ENCODE results near the gene BMP2K. TPM values are rescaled to one million over a fixed set of nuclear protein-coding genes. Genes with fewer than 3 reads are reported as not detected.

The BMP2K gene
- total and polyA plus RNA-seq, 2 experiments from 2014 or later = 8.2 to 32.5 TPM

- TF ChIP-seq ZNF331 (CRISPR knock-in tag; IDR thresholded peaks at IDR 0.05; ENCODE audit: low read depth) (no peak), NANOG (IDR thresholded peaks at IDR 0.05; ENCODE audit: borderline replicate concordance) (no peak)
Observed at GRCh38 chr4:78775303-78776078, 659 bp upstream of the BMP2K start (continued).

GRCh38 chr4:78776729-78777575, 802 bp downstream of the BMP2K start:
- peaks cover 7% of the 10 kb centered on the region; the same call in 1 of the 2 replicates for H3K27me3 ChIP-seq (ENCODE audit: insufficient read depth)
- H3K27ac Mint-ChIP-seq = peak overlapping the region; percentile 89
- H4K20me1 ChIP-seq (replicated peaks; ENCODE audit: insufficient read depth) = peaks cover 16% of the 10 kb centered on the region
- peaks cover 48% of the 10 kb centered on the region for H3K79me2 ChIP-seq (replicated peaks; ENCODE audit: insufficient read depth)
- H3K4me3 Mint-ChIP-seq = peak overlapping the region; percentile 97
- DNase-seq (ENCODE audit: low spot score) (peak; percentile 63), ATAC-seq (peak; percentile 41)
- peaks cover 7% of the 10 kb centered on the region for H3K27me3 Mint-ChIP-seq (ENCODE audit: insufficient read depth, low read depth, poor library complexity)
- H3K4me1 Mint-ChIP-seq = peaks cover 10% of the 10 kb centered on the region; the same call in 2 of the 3 replicates
- peak overlapping the region; percentile 90 for H2AFZ ChIP-seq
- peak overlapping the region; percentile 97 for H3K4me2 ChIP-seq
- H3K36me3 Mint-ChIP-seq (ENCODE audit: low read depth) = no peaks in the 10 kb centered on the region; the same call in 2 of the 3 replicates
- no peaks in the 10 kb centered on the region for H3K9me3 Mint-ChIP-seq
- no peaks in the 10 kb centered on the region for H3F3A ChIP-seq (replicated peaks; ENCODE audit: low read depth)
- no peaks in the 10 kb centered on the region for H3K36me3 ChIP-seq (ENCODE audit: insufficient read depth)
- no peaks in the 10 kb centered on the region for H3K9me2 ChIP-seq (ENCODE audit: insufficient read depth)
- no peak overlapping the region for H3K27ac ChIP-seq (ENCODE audit: low read depth)
- peaks cover 45% of the 10 kb centered on the region for H3K4me1 ChIP-seq (ENCODE audit: insufficient read depth)
- peak overlapping the region; percentile 90 for H3K4me3 ChIP-seq
- TF ChIP-seq CREB1 (CRISPR knock-in tag; IDR thresholded peaks at IDR 0.05; ENCODE audit: low read depth) (no peak), EZH2 (IDR thresholded peaks at IDR 0.05; ENCODE audit: low read depth, unreplicated experiment) (no peak), EZH2phosphoT487 (IDR thresholded peaks at IDR 0.05; ENCODE audit: unreplicated experiment) (no peak), CTCF (conservative IDR thresholded peaks at IDR 0.05; ENCODE audit: low read depth in 2 of 2) (no peak), POLR2AphosphoS5 (IDR thresholded peaks at IDR 0.05; ENCODE audit: low read depth) (no peak), JUNB (IDR thresholded peaks at IDR 0.05; ENCODE audit: unreplicated experiment) (no peak), ZNF114 (CRISPR knock-in tag; IDR thresholded peaks at IDR 0.05) (no peak), ETS1 (IDR thresholded peaks at IDR 0.05) (no peak), REST (IDR thresholded peaks at IDR 0.05; ENCODE audit: unreplicated experiment) (no peak), STAT1 (IDR thresholded peaks at IDR 0.05; ENCODE audit: unreplicated experiment) (no peak)

All from GM23338 (cell line).